Measurements from ENCODE around the gene ARHGEF37. TPM values are rescaled to one million over a fixed set of nuclear protein-coding genes. Genes with fewer than 3 reads are reported as not detected.
A peak's percentile ranks its signal among the peaks of the same experiment; 100 is the strongest.

Gene ARHGEF37
- total and polyA plus RNA-seq, 9 of the 15 experiments (the other 6 are each of a cell fraction or from before 2014, with no cell fraction given): 0.01 to 0.27 (median 0.05) TPM

DNA sequence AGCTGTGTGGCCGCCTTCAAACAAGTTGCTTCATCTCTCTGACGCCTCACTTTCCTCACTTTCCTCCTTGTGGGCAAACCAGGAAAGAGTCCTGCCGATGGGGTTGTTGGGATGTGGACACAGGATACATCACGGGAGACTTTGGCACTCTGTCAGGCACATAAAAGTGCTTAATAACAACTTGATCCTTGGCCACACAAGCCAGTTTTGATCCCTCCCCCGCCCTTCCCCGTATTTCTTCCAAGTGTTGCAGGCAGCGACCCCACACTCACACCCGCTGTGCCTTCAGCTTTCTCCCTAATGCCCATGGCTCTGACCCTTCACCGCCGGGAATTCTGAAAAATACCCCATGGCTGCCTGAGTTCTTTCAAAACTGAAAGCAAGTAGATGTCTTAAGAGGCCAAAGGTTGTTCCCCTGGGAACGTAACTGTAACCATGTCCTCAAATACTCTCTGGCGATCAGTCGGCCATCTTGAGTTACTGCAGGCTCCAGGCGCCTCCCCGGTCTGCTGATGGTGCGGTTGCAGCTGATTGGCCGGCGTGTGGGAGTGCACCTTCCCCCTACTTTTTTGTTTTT lies 59.8 kb downstream of the ARHGEF37 start (continued):
- TF ChIP-seq, protein P1, sequence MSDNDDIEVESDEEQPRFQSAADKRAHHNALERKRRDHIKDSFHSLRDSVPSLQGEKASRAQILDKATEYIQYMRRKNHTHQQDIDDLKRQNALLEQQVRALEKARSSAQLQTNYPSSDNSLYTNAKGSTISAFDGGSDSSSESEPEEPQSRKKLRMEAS (CRISPR knock-in tag; IDR thresholded peaks at IDR 0.05): no peak
- TF ChIP-seq FOXM1 (IDR thresholded peaks at IDR 0.05; ENCODE audit: low read depth): 0 out of 2 replicates have a peak, but pooled peaks have one; percentile 23
- no peak for TF ChIP-seq FOXM1 (CRISPR knock-in tag; IDR thresholded peaks at IDR 0.05; ENCODE audit: low read depth)
- TF ChIP-seq ZBED1 (IDR thresholded peaks at IDR 0.05): no peak
- TF ChIP-seq, protein P2, sequence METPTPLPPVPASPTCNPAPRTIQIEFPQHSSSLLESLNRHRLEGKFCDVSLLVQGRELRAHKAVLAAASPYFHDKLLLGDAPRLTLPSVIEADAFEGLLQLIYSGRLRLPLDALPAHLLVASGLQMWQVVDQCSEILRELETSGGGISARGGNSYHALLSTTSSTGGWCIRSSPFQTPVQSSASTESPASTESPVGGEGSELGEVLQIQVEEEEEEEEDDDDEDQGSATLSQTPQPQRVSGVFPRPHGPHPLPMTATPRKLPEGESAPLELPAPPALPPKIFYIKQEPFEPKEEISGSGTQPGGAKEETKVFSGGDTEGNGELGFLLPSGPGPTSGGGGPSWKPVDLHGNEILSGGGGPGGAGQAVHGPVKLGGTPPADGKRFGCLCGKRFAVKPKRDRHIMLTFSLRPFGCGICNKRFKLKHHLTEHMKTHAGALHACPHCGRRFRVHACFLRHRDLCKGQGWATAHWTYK (CRISPR knock-in tag; IDR thresholded peaks at IDR 0.05): 0 out of 2 replicates have a peak, but pooled peaks have one; percentile 28
- TF ChIP-seq ZNF175 (CRISPR knock-in tag; IDR thresholded peaks at IDR 0.05; ENCODE audit: low read depth): peak; percentile 27; the same call in 1 of the 2 replicates
- TF ChIP-seq TEAD2 (tag; IDR thresholded peaks at IDR 0.05): 0 out of 2 replicates have a peak, but pooled peaks have one; percentile 32
- no peak for TF ChIP-seq NCOA4 (IDR thresholded peaks at IDR 0.05; ENCODE audit: partially characterized antibody)
- TF ChIP-seq, protein P3, sequence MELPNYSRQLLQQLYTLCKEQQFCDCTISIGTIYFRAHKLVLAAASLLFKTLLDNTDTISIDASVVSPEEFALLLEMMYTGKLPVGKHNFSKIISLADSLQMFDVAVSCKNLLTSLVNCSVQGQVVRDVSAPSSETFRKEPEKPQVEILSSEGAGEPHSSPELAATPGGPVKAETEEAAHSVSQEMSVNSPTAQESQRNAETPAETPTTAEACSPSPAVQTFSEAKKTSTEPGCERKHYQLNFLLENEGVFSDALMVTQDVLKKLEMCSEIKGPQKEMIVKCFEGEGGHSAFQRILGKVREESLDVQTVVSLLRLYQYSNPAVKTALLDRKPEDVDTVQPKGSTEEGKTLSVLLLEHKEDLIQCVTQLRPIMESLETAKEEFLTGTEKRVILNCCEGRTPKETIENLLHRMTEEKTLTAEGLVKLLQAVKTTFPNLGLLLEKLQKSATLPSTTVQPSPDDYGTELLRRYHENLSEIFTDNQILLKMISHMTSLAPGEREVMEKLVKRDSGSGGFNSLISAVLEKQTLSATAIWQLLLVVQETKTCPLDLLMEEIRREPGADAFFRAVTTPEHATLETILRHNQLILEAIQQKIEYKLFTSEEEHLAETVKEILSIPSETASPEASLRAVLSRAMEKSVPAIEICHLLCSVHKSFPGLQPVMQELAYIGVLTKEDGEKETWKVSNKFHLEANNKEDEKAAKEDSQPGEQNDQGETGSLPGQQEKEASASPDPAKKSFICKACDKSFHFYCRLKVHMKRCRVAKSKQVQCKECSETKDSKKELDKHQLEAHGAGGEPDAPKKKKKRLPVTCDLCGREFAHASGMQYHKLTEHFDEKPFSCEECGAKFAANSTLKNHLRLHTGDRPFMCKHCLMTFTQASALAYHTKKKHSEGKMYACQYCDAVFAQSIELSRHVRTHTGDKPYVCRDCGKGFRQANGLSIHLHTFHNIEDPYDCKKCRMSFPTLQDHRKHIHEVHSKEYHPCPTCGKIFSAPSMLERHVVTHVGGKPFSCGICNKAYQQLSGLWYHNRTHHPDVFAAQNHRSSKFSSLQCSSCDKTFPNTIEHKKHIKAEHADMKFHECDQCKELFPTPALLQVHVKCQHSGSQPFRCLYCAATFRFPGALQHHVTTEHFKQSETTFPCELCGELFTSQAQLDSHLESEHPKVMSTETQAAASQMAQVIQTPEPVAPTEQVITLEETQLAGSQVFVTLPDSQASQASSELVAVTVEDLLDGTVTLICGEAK (IDR thresholded peaks at IDR 0.05): no peak
- TF ChIP-seq, protein P3 (CRISPR knock-in tag; IDR thresholded peaks at IDR 0.05): no peak
- TF ChIP-seq, protein P4, sequence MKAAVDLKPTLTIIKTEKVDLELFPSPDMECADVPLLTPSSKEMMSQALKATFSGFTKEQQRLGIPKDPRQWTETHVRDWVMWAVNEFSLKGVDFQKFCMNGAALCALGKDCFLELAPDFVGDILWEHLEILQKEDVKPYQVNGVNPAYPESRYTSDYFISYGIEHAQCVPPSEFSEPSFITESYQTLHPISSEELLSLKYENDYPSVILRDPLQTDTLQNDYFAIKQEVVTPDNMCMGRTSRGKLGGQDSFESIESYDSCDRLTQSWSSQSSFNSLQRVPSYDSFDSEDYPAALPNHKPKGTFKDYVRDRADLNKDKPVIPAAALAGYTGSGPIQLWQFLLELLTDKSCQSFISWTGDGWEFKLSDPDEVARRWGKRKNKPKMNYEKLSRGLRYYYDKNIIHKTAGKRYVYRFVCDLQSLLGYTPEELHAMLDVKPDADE (conservative IDR thresholded peaks at IDR 0.05; ENCODE audit: control insufficient read depth, low read depth, low read length): no peak
- no peak for TF ChIP-seq CBX3 (IDR thresholded peaks at IDR 0.05; ENCODE audit: borderline replicate concordance in 1 of 2, low read length in 2 of 2)

Data from K562 (cell line).